DMS53 treated with DMSO at 0.1 percent for 48 hours (cell line): ENCODE data around the gene RASSF3.

Source experiments
- DNase-seq: peaks from one replicate; lab custom pipeline; 2025; ENCODE audit not compliant: unreplicated experiment; lab: John Stamatoyannopoulos, UW

The RASSF3 gene

GRCh38 chr12:64722835-64723234 is 112.5 kb downstream of the RASSF3 start:
- no peak for DNase-seq

- no peak for DNase-seq
Observed at GRCh38 chr12:64723630-64724029, 113.3 kb downstream of the RASSF3 start.

GRCh38 chr12:64724201-64724745 is 114.0 kb downstream of the RASSF3 start:
- no peak for DNase-seq

- no peak for DNase-seq
Observed at GRCh38 chr12:64729909-64730587, 119.8 kb downstream of the RASSF3 start.

- DNase-seq = no peak
Observed at GRCh38 chr12:64730588-64730969, 120.3 kb downstream of the RASSF3 start.

- DNase-seq = no peak
Observed at GRCh38 chr12:64731683-64732082, 121.4 kb downstream of the RASSF3 start.

- no peak for DNase-seq
Observed at GRCh38 chr12:64733857-64734256, 123.6 kb downstream of the RASSF3 start.

GRCh38 chr12:64735442-64735841 is 125.1 kb downstream of the RASSF3 start:
- no peak for DNase-seq

- no peak for DNase-seq
Observed at GRCh38 chr12:64736771-64737170, 126.5 kb downstream of the RASSF3 start.

GRCh38 chr12:64737539-64737938 is 127.2 kb downstream of the RASSF3 start:
- peak; percentile 95 for DNase-seq

GRCh38 chr12:64739778-64740177 is 129.5 kb downstream of the RASSF3 start:
- DNase-seq = no peak

- DNase-seq = no peak
Observed at GRCh38 chr12:64740646-64741045, 130.4 kb downstream of the RASSF3 start.

- no peak for DNase-seq
Observed at GRCh38 chr12:64742416-64742815, 132.1 kb downstream of the RASSF3 start.

- no peak for DNase-seq
Observed at GRCh38 chr12:64743206-64743605, 132.9 kb downstream of the RASSF3 start.

GRCh38 chr12:64744422-64745258 is 134.3 kb downstream of the RASSF3 start:
- peak; percentile 32 for DNase-seq

GRCh38 chr12:64745259-64745807 is 135.0 kb downstream of the RASSF3 start:
- DNase-seq = peak; percentile 76

- peak; percentile 95 for DNase-seq
Observed at GRCh38 chr12:64745980-64746379, 135.7 kb downstream of the RASSF3 start.

GRCh38 chr12:64746663-64747062 is 136.4 kb downstream of the RASSF3 start:
- DNase-seq = peak; percentile 19
